ENCODE measurements around the gene CDK5R1.
A peak's percentile ranks its signal among the peaks of the same experiment; 100 is the strongest.
"Not testable (repeated sequence)": the region's sequence is repeated elsewhere in the genome, so short reads cannot be mapped to it uniquely, and the experiment has no call there.

Gene CDK5R1

DNA sequence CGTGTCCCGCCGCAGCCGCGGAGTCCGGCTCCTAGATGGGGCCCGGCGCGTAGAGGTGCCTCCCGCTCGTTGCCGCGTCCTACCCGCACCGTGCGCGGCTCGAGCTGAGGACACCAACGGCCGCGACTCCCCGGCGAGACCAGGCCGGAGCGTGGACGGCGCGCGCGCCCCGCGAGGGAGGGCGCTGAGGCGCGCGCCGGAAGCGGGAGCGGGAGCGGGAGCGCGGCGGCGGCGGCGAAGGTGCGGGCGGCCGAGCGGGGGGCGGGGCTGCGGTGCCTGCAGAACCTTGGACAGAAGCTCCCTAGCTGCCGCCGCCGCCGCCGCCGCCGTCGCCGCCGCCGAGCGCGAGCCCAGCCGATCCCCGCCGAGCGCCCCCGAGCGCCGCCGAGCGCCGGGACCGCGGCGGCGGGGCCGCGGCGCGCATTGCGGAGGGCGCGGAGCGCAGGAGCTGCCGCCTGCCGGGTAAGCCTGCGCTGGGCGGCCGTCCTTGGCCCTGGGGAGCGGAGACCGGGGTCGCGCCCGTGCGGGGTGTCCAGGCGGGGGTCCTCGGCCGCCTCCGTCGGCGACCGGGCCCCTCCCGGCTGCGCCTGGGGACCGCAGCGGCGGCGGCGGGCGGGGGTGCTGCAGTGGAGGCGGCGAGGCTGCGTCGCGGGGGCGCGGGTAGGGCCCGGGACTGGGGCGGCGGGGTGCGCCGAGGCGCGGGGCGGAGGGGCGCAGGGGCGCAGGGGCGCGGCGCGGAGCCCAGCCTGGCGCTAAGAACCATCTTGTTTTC lies at the start of gene CDK5R1:
TSS of gene CDK5R1 (plus strand) at position 293 of the 772 bp plus-strand sequence. CDS start 628 bp downstream, outside the sequence.
- DNase-seq (ENCODE audit: low read depth, low spot score): no peak

DNA sequence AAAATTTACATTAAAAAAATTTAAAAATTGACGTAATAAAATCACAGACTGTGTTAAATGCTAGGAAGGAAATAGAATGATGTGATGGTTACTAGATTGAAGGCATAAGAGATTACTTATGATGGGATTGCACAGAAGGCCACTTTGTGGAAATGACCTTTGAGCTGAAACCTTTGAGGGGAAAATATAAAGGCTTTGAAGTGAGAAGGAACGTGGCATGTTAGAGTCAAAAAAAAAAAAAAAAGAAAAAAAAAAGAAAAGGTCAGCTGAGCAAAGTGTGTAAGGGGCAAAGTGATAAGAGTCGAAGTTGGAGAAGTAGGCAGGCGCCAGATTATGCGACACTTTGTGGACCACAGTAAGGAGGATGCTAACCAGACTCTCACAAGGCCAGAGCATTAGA lies 46.1 kb upstream of the CDK5R1 start:
- no peak for DNase-seq (ENCODE audit: low read depth, low spot score)

DNA sequence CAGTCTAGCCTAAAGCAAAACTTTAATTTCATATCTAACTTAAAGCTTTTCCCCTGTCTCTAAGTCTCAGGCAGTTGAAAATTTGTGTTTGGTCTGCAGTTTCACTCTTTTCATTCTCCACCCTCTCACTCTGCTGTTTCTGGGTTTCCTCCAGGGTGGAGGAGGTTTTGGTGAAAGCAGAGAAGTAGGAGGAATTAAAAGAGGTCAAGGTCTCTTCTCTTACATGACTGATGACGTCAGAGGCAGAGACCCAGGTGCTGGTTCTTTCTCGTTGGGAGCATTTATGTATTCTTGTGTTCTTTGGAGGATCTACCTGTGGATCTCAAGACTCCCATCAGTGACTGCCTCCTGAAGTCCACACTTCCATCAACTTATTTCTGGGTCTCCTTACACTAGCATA lies 44.9 kb upstream of the CDK5R1 start:
- no peak for DNase-seq (ENCODE audit: low read depth, low spot score)

DNA sequence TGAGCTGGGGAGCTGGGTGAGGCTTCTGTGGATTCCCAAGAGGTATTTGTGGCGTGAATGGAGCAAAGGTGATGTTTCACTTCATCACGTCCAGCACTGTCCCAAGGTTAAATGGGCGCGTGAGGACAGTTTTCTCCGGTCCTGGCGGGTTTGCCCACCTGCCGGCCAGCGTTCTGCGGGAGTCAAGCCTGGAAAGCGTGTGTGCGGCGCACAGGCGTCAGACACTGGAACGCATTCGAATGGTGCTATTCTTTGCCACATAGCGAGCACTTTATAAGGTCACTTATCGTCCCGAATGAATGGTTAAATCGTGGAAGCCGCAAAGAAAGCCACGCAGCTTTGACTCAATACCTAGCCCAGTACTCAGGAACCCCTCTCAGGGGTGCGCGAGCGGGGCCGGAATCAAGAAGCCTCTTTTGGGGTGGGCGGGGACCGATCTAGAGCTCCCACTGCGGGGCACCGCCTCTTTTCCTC lies 42.9 kb upstream of the CDK5R1 start:
- no peak for DNase-seq (ENCODE audit: low read depth, low spot score)

DNA sequence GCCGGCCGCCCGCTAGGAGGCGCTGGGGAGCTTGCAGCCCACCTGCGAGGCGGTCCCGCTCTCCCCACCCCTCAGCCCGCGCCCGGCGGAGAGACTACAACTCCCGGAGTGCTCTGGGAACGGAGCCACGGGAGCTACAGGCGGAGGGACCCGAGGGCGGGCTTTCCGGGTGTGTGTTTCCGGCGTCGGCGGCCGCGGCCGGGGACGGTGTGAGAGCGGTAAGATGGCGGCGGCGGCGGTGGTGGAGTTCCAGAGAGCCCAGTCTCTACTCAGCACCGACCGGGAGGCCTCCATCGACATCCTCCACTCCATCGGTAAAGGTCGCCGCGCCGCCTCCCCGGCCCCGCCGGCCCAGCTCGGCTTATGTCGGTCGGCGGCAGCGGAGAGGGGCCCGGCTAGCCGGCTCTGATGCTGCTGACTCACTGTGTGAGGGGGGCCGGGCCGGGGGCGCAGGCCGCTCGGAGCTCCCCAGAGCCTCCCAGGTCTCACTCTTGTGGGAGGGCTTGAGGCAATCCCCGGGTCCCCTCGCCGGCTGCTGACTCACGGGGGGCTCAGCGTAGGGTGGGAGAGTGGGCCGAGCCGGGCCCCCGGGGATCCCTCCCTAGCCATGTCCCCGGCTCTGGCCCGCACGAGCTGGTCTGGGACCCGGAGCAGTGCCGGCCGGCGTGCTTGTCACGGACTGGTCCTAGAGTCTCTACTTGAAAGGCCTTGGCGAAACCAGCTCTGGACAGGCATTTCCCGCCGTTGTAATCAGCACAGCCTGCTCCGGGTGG lies 42.3 kb upstream of the CDK5R1 start, which contains the start of gene PSMD11:
TSS of gene PSMD11 (plus strand) at position 210 of the 773 bp plus-strand sequence. CDS start at position 224, 14 bp downstream.
- DNase-seq (ENCODE audit: low read depth, low spot score): peak; percentile 84

DNA sequence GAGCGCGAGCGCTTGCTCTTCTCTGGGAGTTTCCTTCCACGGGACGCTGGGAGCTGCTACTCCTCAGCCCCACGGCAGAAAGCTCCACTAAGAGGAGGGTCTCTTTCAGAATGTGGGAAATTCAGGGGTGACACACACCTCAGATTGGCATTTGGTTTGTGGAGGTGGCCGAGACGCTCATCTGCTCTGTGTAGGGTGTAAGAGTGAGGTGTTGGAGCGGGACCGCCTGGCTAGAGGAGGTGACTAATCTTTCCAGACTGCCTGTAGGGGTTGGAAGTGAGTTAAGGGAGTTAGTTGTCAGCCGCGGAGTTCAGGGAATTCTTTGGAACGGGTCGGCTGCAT lies 41.7 kb upstream of the CDK5R1 start:
- DNase-seq (ENCODE audit: low read depth, low spot score): no peak

DNA sequence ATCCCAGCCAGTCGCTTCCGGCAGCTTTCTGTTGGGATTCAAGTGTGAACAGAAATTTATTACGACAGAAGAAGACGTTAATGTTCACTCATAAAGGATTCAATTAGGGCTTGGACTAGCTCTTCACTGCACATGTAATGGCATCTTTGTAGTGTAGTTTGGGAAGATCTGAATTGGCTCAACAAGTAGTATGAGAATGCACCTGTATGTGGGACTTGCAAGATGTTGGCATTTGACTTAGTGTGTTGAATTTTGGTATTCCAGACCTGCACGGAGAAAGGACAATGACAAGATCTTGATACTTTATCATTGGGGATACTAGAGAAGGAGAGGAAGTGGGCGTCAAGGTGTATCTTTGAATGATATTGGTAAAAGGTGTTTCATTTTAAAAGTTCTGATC lies 41.3 kb upstream of the CDK5R1 start:
- no peak for DNase-seq (ENCODE audit: low read depth, low spot score)

DNA sequence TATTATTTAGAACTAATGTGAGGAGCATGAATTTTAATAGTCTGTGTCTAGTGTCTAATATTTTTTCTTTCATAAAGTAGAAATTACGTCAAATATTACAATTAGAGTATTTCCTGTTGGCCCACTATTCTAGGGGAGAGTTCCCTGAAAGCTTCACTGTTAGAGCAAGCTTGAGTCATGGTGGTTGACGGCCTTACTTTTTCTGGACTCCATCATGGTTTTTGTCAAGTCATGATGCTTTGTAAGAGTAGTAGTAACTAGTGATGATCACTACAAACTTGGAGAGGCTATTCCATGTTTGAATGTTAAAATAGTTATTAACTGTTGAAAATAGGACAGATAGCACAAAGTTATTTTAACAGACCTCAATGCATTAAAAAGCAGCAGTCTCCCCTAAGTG lies 40.8 kb upstream of the CDK5R1 start:
- DNase-seq (ENCODE audit: low read depth, low spot score): no peak

DNA sequence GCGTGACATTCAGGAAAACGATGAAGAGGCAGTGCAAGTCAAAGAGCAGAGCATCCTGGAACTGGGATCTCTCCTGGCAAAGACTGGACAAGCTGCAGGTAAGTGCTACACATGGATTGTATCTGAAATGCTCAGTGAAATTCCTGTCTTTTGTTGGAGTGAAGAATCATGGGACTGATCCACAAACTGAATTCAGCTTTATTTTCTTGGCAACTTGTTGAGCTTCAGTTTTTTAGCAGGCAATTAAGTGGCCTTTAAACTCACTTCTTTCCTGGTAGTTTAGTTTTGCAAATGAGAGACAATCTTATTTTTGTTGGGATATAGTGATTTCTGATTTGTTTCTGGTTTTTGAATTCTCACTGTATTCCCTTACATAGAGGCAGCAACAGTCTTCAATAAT lies 39.8 kb upstream of the CDK5R1 start:
- no peak for DNase-seq (ENCODE audit: low read depth, low spot score)

DNA sequence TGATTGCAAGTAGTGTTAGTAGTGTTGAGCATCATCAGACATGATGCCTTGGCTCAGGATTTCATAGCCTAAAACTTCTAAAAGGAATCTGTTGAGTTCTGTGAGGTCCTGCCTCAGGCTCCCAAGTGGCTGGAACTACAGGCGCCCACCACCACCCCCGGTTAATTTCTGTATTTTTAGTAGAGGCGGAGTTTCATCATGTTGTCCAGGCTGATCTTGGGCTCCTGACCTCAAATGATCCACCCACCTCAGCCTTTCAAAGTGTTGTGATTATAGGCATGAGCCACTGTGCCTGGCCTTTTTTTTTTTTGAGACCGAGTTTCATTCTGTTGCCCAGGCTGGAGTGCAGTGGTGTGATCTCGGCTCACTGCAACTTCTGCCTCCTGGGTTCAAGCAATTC lies 36.8 kb upstream of the CDK5R1 start:
- no peak for DNase-seq (ENCODE audit: low read depth, low spot score)

DNA sequence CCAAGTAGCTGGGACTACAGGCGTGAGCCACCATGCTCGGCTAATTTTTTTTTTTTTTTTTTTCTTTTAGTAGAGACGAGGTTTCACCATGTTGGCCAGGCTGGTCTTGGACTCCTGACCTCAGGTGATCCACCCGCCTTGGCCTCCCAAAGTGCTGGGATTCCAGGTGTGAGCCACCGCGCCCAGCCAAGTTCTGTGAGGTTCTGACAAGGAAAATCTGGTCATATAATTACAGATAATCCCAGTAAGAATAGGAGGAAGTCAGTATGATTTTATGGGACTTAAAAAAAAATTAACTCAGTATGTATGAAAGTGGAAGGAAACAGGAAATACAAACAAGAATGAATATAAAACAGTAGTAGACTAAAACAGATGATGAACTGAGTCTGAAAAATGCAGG lies 36.4 kb upstream of the CDK5R1 start:
- not testable (repeated sequence) for DNase-seq (ENCODE audit: low read depth, low spot score)

DNA sequence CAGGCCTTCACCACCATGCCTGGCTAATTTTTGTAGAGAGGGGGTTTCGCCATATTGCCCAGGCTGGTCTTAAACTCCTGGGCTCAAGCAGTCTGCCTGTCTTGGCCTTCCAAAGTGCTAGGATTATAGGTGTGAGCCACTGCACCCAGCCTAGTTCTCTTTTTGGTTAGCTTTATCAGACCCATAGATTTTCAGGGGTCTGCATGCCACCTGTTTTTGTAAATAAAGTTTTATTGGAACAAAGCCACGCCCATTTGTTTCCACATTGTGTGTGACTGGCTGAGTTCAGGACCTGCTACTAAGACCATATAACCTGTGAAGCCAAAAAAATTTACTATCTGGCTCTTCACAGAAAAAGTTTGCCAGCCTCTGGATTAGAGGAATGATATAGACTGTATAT lies 34.9 kb upstream of the CDK5R1 start:
- DNase-seq (ENCODE audit: low read depth, low spot score): no peak

DNA sequence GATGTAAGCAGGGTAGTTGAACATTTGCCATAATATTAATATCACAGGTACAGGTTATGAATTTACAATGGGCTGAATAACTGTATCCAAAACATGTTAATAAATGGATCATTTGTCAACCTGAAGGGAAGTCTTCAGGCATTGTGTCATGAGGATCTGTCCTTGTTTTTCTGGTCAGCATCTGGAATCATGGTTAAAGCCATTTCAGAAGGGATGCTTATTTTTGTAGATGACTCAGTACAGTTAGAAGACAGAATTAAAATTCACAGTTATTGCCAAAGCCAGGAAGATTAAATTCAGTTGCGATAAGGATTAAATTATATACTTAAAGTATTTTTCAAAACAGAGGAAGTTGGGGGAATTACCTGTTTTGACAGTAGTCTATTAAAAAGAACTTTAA lies 34.5 kb upstream of the CDK5R1 start:
- no peak for DNase-seq (ENCODE audit: low read depth, low spot score)

DNA sequence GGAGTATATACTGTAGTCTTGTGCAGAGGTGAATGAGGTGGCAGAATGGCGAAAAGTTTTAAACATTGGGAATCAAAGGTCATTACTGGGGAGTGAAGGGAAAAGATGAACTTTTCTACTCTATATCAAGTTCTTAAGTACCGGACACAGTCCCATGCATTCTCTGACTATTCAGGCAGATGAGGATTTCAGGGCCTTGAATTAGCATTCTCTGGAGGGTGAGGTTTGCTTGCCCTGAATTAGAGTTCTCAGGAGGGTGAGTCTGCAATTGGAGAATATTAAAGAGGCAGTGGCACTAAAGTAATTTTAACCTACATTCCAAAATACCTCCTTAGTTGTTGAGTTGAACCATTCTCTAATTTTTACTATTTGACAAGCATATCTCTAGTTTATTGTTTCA lies 33.4 kb upstream of the CDK5R1 start:
- no peak for DNase-seq (ENCODE audit: low read depth, low spot score)

DNA sequence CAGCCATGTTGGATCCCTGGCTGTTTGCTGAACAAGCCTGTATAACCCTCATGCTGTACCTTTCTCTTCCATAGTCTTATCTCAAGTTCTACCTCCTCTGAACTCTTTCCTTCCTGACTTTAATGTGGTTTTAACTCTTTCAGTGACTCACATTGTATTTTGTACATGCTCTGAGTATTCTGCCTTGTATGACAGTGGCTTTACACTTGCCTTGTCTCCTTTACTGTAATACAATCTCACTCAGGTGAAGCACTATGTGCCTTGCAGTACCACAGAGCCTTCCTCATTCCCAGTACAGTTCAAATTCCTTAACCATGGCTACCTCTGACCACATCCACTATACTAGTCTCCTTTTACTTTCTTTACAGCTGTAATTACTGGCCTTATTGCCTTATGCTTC lies 28.4 kb upstream of the CDK5R1 start:
- DNase-seq (ENCODE audit: low read depth, low spot score): no peak

DNA sequence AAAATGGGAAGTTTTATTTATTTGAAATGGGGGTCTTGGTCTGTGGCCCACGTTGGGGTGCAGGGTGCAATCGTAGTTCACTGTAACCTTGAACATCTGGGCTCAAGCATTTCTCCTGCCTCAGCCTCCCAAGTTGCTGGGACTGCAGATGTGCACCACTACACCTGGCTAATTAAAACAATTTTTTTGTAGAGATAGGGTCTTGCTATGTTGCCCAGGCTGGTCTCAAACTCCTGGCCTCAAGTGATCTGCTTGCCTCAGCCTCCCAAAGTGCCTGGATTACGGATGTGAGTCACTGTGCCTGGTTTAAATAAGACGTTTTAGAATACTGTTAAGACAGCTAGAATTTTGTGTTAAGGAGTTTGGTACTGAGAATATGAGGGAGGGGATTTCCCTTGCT lies 26.7 kb upstream of the CDK5R1 start:
- DNase-seq (ENCODE audit: low read depth, low spot score): no peak

DNA sequence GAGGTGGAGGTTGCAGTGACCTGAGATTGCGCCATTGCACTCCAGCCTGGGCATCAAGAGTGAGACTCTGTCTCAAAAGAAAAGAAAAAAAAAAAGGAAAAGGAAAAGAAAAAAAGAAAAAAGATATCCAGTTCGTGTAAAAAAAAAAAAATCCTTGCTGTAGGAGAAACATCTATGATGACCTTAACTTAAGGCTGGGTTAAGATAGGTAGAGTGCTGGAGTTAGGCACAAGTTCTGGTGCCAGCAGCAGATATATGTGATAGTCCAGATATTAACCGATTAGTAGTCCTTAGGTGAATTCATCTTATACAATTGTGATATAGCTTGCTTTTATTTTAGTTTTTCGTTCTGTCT lies 25.3 kb upstream of the CDK5R1 start:
- DNase-seq (ENCODE audit: low read depth, low spot score): no peak

DNA sequence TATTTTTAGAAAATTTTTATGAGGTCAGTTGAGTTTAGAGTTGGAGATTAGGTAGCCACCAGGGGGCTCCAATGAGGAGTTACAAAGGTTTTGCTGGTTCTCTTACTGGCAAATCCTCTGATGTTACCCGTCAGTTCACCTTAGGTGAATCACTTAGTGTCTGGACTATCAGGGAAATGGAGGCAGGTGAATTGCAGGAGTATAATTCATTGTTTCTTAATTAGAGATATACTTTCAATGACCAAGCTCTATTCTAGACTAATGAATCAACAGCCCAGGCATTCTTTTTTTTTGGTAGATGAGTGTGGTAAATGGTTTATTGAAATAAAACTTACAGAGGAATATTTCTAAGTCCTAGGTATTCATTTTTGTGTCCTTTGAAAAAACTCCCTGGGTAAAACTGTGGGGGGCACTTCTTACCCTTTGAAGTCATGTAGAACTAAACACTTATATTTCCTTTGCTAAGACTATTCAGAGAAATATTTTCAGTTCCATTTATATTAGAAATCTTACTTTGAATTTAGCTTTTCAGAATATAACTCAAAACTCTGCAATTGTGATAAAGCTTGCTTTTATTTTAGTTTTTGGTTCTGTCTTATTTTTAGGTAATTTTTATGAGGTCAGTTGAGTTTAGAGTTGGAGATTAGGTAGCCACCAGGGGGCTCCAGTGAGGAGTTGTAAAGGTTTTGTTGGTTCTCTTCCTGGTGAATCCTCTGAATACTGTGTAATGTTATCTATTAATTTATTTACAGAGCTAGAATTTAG lies 24.8 kb upstream of the CDK5R1 start:
- no peak for DNase-seq (ENCODE audit: low read depth, low spot score)

DNA sequence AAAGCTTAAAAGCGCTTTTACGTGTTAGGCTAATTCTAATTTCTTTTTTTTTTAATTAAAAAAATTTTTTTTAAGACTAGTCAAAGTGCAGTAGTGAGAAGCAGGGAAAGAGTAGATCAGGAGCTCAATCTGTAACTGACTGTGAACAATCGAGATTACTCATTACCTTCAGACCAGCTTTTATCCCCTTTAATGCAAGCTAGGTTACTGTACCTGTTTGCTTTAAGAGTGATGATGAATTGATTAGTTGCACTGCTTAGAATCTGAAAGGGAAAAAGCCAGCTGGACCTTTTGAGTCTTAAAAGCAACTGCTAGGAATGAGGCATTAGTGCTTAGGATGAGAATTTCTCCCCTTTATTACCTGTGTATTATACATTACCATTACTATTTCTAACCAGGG lies 23.5 kb upstream of the CDK5R1 start:
- no peak for DNase-seq (ENCODE audit: low read depth, low spot score)

DNA sequence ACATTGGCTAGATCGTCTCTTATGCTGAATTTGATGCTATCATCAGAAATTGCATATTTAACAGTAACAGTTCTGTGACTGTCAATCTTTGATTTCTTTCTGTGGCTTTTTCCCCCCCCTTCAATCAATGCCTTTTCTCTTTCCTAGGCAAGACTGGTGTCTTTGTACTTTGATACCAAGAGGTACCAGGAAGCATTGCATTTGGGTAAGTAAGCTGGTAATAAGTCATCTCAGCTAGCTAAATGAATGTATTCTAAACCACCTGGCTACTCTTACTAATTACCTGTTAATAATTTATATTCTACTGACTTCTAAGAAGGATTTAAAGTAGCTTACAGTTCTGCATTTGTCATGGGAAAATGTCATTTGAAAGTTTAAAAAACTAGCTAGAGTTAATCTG lies 22.4 kb upstream of the CDK5R1 start:
- DNase-seq (ENCODE audit: low read depth, low spot score): no peak

DNA sequence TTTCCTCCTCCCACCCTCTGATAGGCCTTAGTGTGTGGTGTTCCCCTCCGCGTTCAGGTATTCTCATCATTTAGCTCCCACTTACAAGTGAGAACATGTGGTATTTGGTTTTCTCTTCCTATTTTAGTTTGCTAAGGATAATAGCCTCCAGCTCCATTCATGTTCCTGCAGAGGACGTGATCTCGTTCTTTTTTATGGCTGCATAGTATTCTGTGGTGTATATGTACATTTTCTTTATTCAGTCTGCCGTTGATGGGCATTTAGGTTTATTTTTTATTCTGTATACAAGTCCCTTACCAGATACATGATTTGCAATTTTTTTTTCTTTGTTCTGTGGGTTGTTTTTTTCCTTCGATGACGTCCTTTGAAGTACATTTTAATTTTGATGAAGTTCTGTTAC lies 18.8 kb upstream of the CDK5R1 start:
- DNase-seq (ENCODE audit: low read depth, low spot score): no peak

DNA sequence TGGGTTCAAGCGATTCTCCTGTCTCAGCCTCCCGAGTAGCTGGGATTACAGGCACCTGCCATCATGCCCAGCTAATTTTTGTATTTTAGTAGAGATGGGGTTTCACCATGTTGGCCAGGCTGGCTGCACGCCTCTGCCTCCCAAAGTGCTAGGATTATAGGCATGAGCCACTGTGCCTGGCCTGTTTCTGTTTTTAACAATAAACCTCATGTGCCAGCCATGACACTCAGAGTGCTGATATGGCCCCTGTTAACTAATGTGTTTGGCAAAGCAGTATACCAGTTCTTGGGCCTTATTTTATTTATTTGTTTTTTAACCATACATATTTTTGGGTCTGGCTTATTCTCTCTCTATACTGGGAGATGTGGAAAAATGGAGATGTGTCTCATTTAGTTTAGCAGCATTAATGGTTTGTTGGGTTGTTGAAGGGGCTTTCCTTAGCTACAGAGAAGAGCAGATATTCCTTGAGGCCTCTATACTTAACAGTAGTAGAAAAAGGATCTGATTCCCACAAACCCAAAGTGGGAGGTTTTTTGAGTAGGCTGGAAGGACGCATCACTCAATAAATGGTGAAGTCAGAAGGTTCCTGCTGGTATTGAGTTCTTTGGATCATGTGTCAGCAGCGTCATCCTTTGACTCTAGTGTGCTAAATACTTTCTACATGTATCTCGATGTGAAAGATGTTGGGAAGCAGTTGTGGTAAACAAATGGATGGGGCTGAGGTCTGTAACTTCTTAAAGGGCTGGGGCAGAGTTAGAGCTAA lies 16.2 kb upstream of the CDK5R1 start:
- no peak for DNase-seq (ENCODE audit: low read depth, low spot score)

Measured in brain pericyte (primary cell).